ENCODE measurements around the gene SPAG16.

The SPAG16 gene

GRCh38 chr2:214286011-214286410 lies 1001.7 kb downstream of the SPAG16 start:
- TF ChIP-seq CTCF (IDR thresholded peaks at IDR 0.05; ENCODE audit: low read depth, low read length, missing control alignments) = no peak
- DNase-seq (ENCODE audit: low read depth) = no peak
- H3K4me3 ChIP-seq (ENCODE audit: low read depth, low read length) = no peak overlapping the region

GRCh38 chr2:214293593-214293992 lies 1009.3 kb downstream of the SPAG16 start:
- DNase-seq (ENCODE audit: low read depth) = no peak
- TF ChIP-seq CTCF (IDR thresholded peaks at IDR 0.05; ENCODE audit: low read depth, low read length, missing control alignments) = no peak
- H3K4me3 ChIP-seq (ENCODE audit: low read depth, low read length) = no peak overlapping the region

GRCh38 chr2:214294426-214294825 lies 1010.2 kb downstream of the SPAG16 start:
- no peak overlapping the region for H3K4me3 ChIP-seq (ENCODE audit: low read depth, low read length)
- no peak for DNase-seq (ENCODE audit: low read depth)
- TF ChIP-seq CTCF (IDR thresholded peaks at IDR 0.05; ENCODE audit: low read depth, low read length, missing control alignments) = no peak

GRCh38 chr2:214297423-214297822 lies 1013.2 kb downstream of the SPAG16 start:
- no peak for DNase-seq (ENCODE audit: low read depth)
- no peak for TF ChIP-seq CTCF (IDR thresholded peaks at IDR 0.05; ENCODE audit: low read depth, low read length, missing control alignments)
- no peak overlapping the region for H3K4me3 ChIP-seq (ENCODE audit: low read depth, low read length)

- H3K4me3 ChIP-seq (ENCODE audit: low read depth, low read length) = no peak overlapping the region
- no peak for DNase-seq (ENCODE audit: low read depth)
- peak; percentile 46 for TF ChIP-seq CTCF (IDR thresholded peaks at IDR 0.05; ENCODE audit: low read depth, low read length, missing control alignments)
These were observed 1026.1 kb downstream of the SPAG16 start for GRCh38 chr2:214310319-214310718.

- H3K4me3 ChIP-seq (ENCODE audit: low read depth, low read length) = no peak overlapping the region
- no peak for DNase-seq (ENCODE audit: low read depth)
- peak; percentile 58 for TF ChIP-seq CTCF (IDR thresholded peaks at IDR 0.05; ENCODE audit: low read depth, low read length, missing control alignments)
These were observed 1026.8 kb downstream of the SPAG16 start for GRCh38 chr2:214311031-214311533.

GRCh38 chr2:214311931-214312749 lies 1027.9 kb downstream of the SPAG16 start:
- TF ChIP-seq CTCF (IDR thresholded peaks at IDR 0.05; ENCODE audit: low read depth, low read length, missing control alignments) = no peak
- no peak overlapping the region for H3K4me3 ChIP-seq (ENCODE audit: low read depth, low read length)
- DNase-seq (ENCODE audit: low read depth) = no peak
